Keratinocyte (primary cell): ENCODE results near the gene RNF227. TPM values are rescaled to one million over a fixed set of nuclear protein-coding genes. Genes with fewer than 3 reads are reported as not detected.

Experiments used
- DNase-seq: peaks from one replicate; pipeline ENCODE4 v3.0.0-alpha.2; 2011; ENCODE audit warnings: low read depth, missing footprints, low spot score
- FAIRE-seq: peaks from 2 replicates; lab custom pipeline; 2011; peaks lifted over from hg19 to GRCh38; lab: Jason Lieb, UNC
- H2AFZ ChIP-seq: 2 replicates; pipeline ENCODE4 v1.6.0; 2012; ENCODE audit warnings: low read length, control low read depth, inconsistent platforms; ENCODE audit not compliant: control insufficient read depth
- H3K27ac ChIP-seq: 2 replicates; pipeline ENCODE4 v1.5.1; 2011; ENCODE audit warnings: low read length; ENCODE audit not compliant: control insufficient read depth, insufficient read depth
- H3K27me3 ChIP-seq: 3 replicates; pipeline ENCODE4 v1.6.0; 2011; ENCODE audit warnings: low read length; ENCODE audit not compliant: control insufficient read depth, insufficient read depth; ENCODE audit errors: extremely low read depth
- H3K36me3 ChIP-seq, 2 experiments: 2 replicates in 1 of 2; 3 replicates in 1 of 2; pipeline ENCODE4 v1.5.1; 2011; ENCODE audit warnings: low read length in 2 of 2, mild to moderate bottlenecking in 1 of 2; ENCODE audit not compliant: control insufficient read depth in 2 of 2, insufficient read depth in 2 of 2; ENCODE audit errors: extremely low read depth in 1 of 2
- H3K4me1 ChIP-seq: 3 replicates; pipeline ENCODE4 v1.5.1; 2011; ENCODE audit warnings: low read length; ENCODE audit not compliant: control insufficient read depth, insufficient read depth; ENCODE audit errors: extremely low read depth
- H3K4me2 ChIP-seq: 3 replicates; pipeline ENCODE4 v1.6.0; 2011; ENCODE audit warnings: low read depth, low read length; ENCODE audit not compliant: control insufficient read depth, insufficient read depth; ENCODE audit errors: extremely low read depth
- H3K4me3 ChIP-seq, 3 experiments: fragments of 200-600 bp in 1 of 3; sonication (generic) in 1 of 3; 2 replicates in 2 of 3; 3 replicates in 1 of 3; pipeline ENCODE4 v1.5.1; 2011 to 2016; ENCODE audit warnings: low read length in 3 of 3, mild to moderate bottlenecking in 3 of 3, control low read depth in 2 of 3, inconsistent platforms in 1 of 3, low read depth in 1 of 3, mixed read lengths in 1 of 3, mixed run types in 1 of 3, moderate library complexity in 1 of 3; ENCODE audit not compliant: control insufficient read depth in 2 of 3, insufficient read depth in 2 of 3; ENCODE audit errors: extremely low read depth in 1 of 3
- H3K79me2 ChIP-seq: 2 replicates; pipeline ENCODE4 v1.6.0; 2012; ENCODE audit warnings: low read length; ENCODE audit not compliant: control insufficient read depth, insufficient read depth
- H3K9ac ChIP-seq: 3 replicates; pipeline ENCODE4 v1.6.0; 2011; ENCODE audit warnings: low read length; ENCODE audit not compliant: control insufficient read depth, insufficient read depth; ENCODE audit errors: extremely low read depth
- H3K9me1 ChIP-seq: 3 replicates; pipeline ENCODE4 v1.6.0; 2011; ENCODE audit warnings: low read length; ENCODE audit not compliant: control insufficient read depth, insufficient read depth; ENCODE audit errors: extremely low read depth
- H3K9me3 ChIP-seq: 2 replicates; pipeline ENCODE4 v1.5.1; 2012; ENCODE audit warnings: low read depth, low read length; ENCODE audit not compliant: control insufficient read depth
- H4K20me1 ChIP-seq: 3 replicates; pipeline ENCODE4 v1.6.0; 2011; ENCODE audit warnings: low read length; ENCODE audit not compliant: control insufficient read depth, insufficient read depth; ENCODE audit errors: extremely low read depth
- EZH2 ChIP-seq: IDR thresholded peaks from one replicate; pipeline ENCODE4 v1.6.1; 2012; ENCODE audit warnings: inconsistent platforms, mild to moderate bottlenecking, low read length, moderate library complexity
- dilution Hi-C: fragments of 300-500 bp; cut with MboI; formaldehyde crosslinking; loops from one replicate; pipeline ENCODE4 v1.7.0; 2020; ENCODE audit warnings: low sequenced_read_pairs; ENCODE audit not compliant: extremely low pct_ligation_motif_present
- polyA plus RNA-seq, 5 experiments: library from polyadenylated mRNA; depleted of rRNA in 3 of 5; stranded (reverse) in 3 of 5; stranded (forward) in 1 of 5; unstranded in 1 of 5; fragments of >200 nt; gene quantifications; 1 replicate in 1 of 5; 2 replicates in 3 of 5; 3 replicates in 1 of 5; pipeline versions ENCODE4 v1.2.1 to v1.2.3, GENCODE V29; 2011 to 2012; ENCODE audit warnings: missing spikeins in 2 of 5, low read depth in 1 of 5, low replicate concordance in 1 of 5
- TF ChIP-seq, protein P1 (sequence below), 3 experiments: IDR thresholded peaks in 1 of 3; conservative IDR thresholded peaks in 1 of 3; optimal IDR thresholded peaks in 1 of 3; 2 replicates in 2 of 3; 3 replicates in 1 of 3; pipeline versions ENCODE3 to v1.5.1; 2011; ENCODE audit warnings: low read length in 3 of 3, mild to moderate bottlenecking in 3 of 3, moderate library complexity in 2 of 3, control low read depth in 1 of 3, inconsistent platforms in 1 of 3; ENCODE audit not compliant: insufficient read depth in 2 of 3; ENCODE audit errors: extremely low read depth in 1 of 3

RNF227 gene
- polyA plus RNA-seq, 1 donor (not counting 4 experiments of a cell fraction or from before 2014, with no cell fraction given), result 3.6 TPM

DNA sequence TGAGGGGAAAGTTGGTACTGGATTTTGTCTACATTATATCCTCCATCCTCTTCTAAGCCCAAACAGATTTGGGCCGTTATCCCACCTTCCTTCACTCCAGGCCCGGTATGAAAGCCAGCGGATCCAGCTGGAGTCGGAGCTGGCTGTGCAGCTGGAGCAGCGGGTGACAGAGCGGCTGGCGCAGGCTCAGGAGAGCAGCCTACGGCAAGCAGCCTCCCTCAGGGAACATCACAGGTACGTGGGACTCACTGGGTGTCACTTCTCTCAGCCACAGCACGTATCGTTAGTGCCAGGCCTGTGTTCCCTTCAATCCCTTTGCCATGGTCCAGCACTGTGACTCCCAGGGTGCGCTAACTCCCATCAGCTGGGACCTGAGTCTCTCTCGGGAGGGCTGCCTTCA, 27.2 kb upstream of the RNF227 start:
- dilution Hi-C loops, result no loop called here
- Histone ChIP-seq H3K4me2 (no peak overlapping the region), H2AFZ (no peak overlapping the region), H3K4me3 (no peak overlapping the region), H3K36me3 (peaks cover 35 to 42% of the 10 kb centered on the region in 2 experiments), H3K9me1 (no peaks in the 10 kb centered on the region), H3K9me3 (no peaks in the 10 kb centered on the region), H3K9ac (no peak overlapping the region), H3K27ac (no peak overlapping the region), H3K27me3 (no peaks in the 10 kb centered on the region), H3K79me2 (no peaks in the 10 kb centered on the region), H4K20me1 (no peaks in the 10 kb centered on the region), H3K4me1 (no peaks in the 10 kb centered on the region)
- TF ChIP-seq EZH2, result no peak
- TF ChIP-seq, protein P1, sequence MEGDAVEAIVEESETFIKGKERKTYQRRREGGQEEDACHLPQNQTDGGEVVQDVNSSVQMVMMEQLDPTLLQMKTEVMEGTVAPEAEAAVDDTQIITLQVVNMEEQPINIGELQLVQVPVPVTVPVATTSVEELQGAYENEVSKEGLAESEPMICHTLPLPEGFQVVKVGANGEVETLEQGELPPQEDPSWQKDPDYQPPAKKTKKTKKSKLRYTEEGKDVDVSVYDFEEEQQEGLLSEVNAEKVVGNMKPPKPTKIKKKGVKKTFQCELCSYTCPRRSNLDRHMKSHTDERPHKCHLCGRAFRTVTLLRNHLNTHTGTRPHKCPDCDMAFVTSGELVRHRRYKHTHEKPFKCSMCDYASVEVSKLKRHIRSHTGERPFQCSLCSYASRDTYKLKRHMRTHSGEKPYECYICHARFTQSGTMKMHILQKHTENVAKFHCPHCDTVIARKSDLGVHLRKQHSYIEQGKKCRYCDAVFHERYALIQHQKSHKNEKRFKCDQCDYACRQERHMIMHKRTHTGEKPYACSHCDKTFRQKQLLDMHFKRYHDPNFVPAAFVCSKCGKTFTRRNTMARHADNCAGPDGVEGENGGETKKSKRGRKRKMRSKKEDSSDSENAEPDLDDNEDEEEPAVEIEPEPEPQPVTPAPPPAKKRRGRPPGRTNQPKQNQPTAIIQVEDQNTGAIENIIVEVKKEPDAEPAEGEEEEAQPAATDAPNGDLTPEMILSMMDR (optimal IDR thresholded peaks at IDR 0.05 in 1 of 3, IDR thresholded peaks at IDR 0.05 in 1 of 3, conservative IDR thresholded peaks at IDR 0.05 in 1 of 3; ENCODE audit: extremely low read depth in 1 of 3, insufficient read depth in 2 of 3, low read length in 3 of 3), result no peak
- no peak for DNase-seq
- FAIRE-seq, result no peak

DNA sequence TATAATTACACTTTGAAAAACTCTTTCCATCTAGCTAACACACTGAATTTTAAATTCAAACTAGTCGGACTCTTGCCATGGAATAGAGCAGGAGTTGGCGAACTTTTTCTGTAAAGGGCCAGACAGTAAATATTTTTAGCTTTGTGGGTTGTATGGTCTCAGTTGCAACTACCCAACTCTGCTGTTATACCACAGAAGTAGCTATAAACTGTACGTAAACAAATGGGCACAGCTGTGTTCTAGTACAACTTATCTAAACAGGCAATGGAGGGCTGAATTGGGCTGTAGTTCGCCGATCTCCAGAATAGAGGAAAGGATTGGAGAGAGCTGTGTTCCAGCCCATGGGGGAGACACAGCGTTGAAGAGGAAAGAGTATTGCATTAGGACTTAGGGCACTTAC, 24.7 kb upstream of the RNF227 start:
- TF ChIP-seq, protein P1 (optimal IDR thresholded peaks at IDR 0.05 in 1 of 3, IDR thresholded peaks at IDR 0.05 in 1 of 3, conservative IDR thresholded peaks at IDR 0.05 in 1 of 3; ENCODE audit: extremely low read depth in 1 of 3, insufficient read depth in 2 of 3, low read length in 3 of 3), result no peak
- no peak for TF ChIP-seq EZH2
- H4K20me1 ChIP-seq, result no peaks in the 10 kb centered on the region
- H3K4me2 ChIP-seq, result no peak overlapping the region
- no peaks in the 10 kb centered on the region for H3K9me3 ChIP-seq
- H3K4me3 ChIP-seq, result no peak overlapping the region
- no peaks in the 10 kb centered on the region for H3K9me1 ChIP-seq
- no peak overlapping the region for H2AFZ ChIP-seq
- H3K36me3 ChIP-seq, result peaks cover 32 to 36% of the 10 kb centered on the region in 2 experiments
- no peak for FAIRE-seq
- no peaks in the 10 kb centered on the region for H3K4me1 ChIP-seq
- DNase-seq, result no peak
- H3K9ac ChIP-seq, result no peak overlapping the region
- H3K27ac ChIP-seq, result no peak overlapping the region
- dilution Hi-C loops, result no loop called here
- no peaks in the 10 kb centered on the region for H3K27me3 ChIP-seq
- no peaks in the 10 kb centered on the region for H3K79me2 ChIP-seq
